Activated T-cell treated with anti-CD3 and anti-CD28 coated beads, Interleukin-2, amount 50 U/mL, for 72 hours (primary cell): ENCODE data around the gene TTN. TPM values are rescaled to one million over a fixed set of nuclear protein-coding genes. Genes with fewer than 3 reads are reported as not detected.

Experiments
- ATAC-seq, 2 donors: fragments of 150-1000 bp; cut with Tn5 transposase; replicated peaks in 1 of 2; 2 replicates each; pipeline ENCODE4 v1.10.0; 2021; ENCODE audit warnings: moderate library complexity in 2 of 2, mild to moderate bottlenecking in 1 of 2
- DNase-seq, 2 donors: peaks; one replicate each; pipeline ENCODE4 v3.0.0; 2021 to 2022; ENCODE audit warnings: mixed read lengths in 1 of 2
- H3K27ac Mint-ChIP-seq: one replicate; pipeline ENCODE4 v1.8.0; 2022; ENCODE audit warnings: mild to moderate bottlenecking, moderate library complexity, mixed read lengths
- H3K27me3 Mint-ChIP-seq: one replicate; pipeline ENCODE4 v1.8.0; 2022; ENCODE audit warnings: low read depth, mixed read lengths
- H3K36me3 Mint-ChIP-seq, 2 donors: one replicate each; pipeline ENCODE4 v1.8.0; 2022; ENCODE audit warnings: mixed read lengths in 2 of 2, mild to moderate bottlenecking in 1 of 2; ENCODE audit not compliant: insufficient read depth in 2 of 2
- H3K4me1 Mint-ChIP-seq: one replicate; pipeline ENCODE4 v1.8.0; 2022; ENCODE audit warnings: low read depth, mixed read lengths
- H3K4me3 Mint-ChIP-seq, 2 donors: one replicate each; pipeline ENCODE4 v1.8.0; 2022; ENCODE audit warnings: mild to moderate bottlenecking in 2 of 2, mixed read lengths in 2 of 2, moderate library complexity in 2 of 2
- H3K9me3 Mint-ChIP-seq, 2 donors: one replicate each; pipeline ENCODE4 v1.8.0; 2022; ENCODE audit warnings: mixed read lengths in 2 of 2
- total RNA-seq, 2 donors: library from RNA; stranded (reverse); gene quantifications; one replicate each; pipeline ENCODE4 v1.2.3, GENCODE V29; 2022

TTN gene
- total RNA-seq, 2 donors from 2014 or later: 6.6 to 6.9 TPM

DNA sequence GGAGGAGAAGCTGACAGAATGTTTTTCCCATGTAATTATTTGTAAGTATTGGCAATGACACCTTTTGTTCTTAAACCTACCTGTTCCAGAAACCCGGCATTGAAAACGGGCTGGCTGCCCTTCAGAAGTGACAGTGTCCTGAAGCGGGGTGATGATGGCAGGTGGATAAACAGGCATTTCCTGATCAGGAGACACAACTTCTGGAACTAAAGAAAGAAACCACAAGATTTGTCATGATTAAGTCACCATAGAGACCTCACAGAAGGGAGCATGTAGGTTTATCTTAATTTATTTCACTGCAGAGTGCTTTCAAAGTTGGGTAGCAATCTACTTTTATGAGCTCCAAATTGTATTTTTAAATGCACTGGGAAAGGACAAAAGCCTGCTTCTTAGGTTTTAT lies 43.1 kb downstream of the TTN start:
- no peak for DNase-seq
- H3K27me3 Mint-ChIP-seq: no peaks in the 10 kb centered on the region
- ATAC-seq: no peak
- H3K36me3 Mint-ChIP-seq: peaks cover 0 to 2% of the 10 kb centered on the region in 2 donors
- H3K9me3 Mint-ChIP-seq: no peaks in the 10 kb centered on the region
- peaks cover 11% of the 10 kb centered on the region for H3K4me1 Mint-ChIP-seq
- H3K4me3 Mint-ChIP-seq: no peak overlapping the region
- no peak overlapping the region for H3K27ac Mint-ChIP-seq

DNA sequence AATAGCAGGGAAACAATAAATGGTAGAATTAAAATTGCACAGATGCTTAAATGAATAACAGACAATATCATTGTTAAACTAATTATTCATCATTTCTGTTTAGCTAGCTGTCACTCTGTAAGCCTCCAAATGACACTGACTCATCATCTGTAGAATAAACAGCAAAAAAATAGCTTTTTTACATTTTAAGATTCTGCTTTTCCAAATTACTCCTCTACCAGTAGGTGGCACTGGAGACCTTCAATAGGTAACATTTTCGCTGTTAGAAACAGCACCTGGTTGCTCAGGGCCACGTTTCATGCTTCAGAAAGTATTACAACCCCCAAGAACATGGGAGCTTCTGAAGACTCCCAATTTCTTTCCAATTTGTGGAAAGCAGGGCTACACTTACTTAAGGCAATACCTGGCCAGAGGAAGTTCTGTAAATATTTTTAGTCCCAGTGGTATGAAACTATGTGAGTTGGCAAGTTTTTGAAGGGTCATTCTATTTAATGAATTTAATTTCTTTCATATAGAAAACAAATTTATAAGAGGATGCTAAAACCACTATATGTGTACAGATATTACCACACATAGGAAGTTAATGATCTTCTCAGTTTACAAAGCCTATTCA lies 45.4 kb downstream of the TTN start:
- Mint-ChIP-seq H3K4me3 (no peak overlapping the region), H3K27ac (no peak overlapping the region), H3K9me3 (no peaks in the 10 kb centered on the region), H3K36me3 (no peaks in the 10 kb centered on the region), H3K4me1 (peaks cover 11% of the 10 kb centered on the region), H3K27me3 (no peaks in the 10 kb centered on the region)
- peak; percentile 63 for ATAC-seq
- DNase-seq: peak; percentile 24 to 27

DNA sequence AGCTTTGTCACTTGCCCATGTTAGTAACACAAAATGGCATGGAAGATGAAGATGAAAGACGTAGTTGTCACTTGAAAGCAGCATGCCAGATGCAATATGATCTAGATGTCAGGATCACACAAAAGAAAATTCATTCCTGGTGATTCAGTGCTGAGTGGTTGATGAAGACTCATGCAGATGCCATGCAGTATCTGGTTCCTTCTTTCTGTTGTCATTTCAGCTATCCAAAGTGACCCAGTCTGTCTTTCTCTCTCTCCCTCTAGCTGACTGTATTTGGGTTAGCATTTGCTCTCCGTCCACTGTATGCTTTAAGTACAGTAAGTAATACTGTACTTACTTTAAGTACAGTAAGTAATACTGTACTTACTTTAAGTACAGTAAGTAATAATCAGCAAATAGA lies 50.4 kb downstream of the TTN start:
- Mint-ChIP-seq H3K4me3 (no peak overlapping the region), H3K36me3 (no peaks in the 10 kb centered on the region), H3K27ac (no peak overlapping the region), H3K4me1 (peaks cover 5% of the 10 kb centered on the region), H3K9me3 (no peaks in the 10 kb centered on the region), H3K27me3 (no peaks in the 10 kb centered on the region)
- ATAC-seq (no peak), DNase-seq (no peak)

DNA sequence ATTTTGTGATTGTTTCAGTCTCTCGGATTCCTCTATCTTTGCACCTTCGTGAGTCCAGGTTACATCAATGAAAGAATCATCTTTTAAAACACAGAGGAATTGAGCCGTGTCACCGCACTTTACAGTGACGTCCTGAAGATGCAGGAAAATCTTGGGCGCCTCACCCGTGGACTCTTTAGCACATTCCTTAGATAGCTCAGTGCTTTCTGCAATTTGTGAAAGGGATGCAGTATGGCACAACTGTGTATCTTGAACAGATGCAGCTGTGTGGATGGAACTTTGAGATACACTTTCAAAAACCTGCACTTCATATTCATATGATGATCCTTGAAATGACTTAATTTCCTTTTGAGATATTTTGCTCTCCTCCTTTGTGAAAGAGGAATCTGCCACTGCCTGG lies 50.9 kb downstream of the TTN start:
- Mint-ChIP-seq H3K27me3 (no peaks in the 10 kb centered on the region), H3K4me1 (peaks cover 5% of the 10 kb centered on the region), H3K27ac (no peak overlapping the region), H3K36me3 (peaks cover 0 to under 1% of the 10 kb centered on the region in 2 donors), H3K4me3 (no peak overlapping the region), H3K9me3 (no peaks in the 10 kb centered on the region)
- ATAC-seq (no peak), DNase-seq (no peak)

DNA sequence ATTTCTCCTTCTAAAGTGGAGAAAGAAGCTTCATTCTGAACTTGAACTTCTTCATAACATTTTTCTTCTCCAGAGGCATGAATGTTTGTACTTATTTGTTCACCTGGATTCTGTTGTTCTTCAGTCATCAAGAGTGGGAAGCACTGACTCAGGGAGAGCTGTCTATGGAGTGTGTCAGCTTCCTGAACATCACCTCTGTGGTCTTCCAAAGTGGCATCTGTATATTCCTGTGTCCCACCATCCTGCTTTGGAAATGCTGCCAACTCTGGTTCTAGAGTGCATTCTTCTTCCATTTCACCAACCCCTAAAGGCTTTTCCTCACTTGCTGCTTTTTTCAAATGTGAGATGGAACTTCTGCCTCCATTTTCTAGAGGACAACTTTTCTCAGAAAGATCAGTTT lies 59.5 kb downstream of the TTN start:
- Mint-ChIP-seq H3K9me3 (no peaks in the 10 kb centered on the region), H3K4me1 (no peaks in the 10 kb centered on the region), H3K4me3 (no peak overlapping the region), H3K27me3 (no peaks in the 10 kb centered on the region), H3K36me3 (peaks cover 0 to 5% of the 10 kb centered on the region in 2 donors), H3K27ac (no peak overlapping the region)
- DNase-seq: no peak
- no peak for ATAC-seq

DNA sequence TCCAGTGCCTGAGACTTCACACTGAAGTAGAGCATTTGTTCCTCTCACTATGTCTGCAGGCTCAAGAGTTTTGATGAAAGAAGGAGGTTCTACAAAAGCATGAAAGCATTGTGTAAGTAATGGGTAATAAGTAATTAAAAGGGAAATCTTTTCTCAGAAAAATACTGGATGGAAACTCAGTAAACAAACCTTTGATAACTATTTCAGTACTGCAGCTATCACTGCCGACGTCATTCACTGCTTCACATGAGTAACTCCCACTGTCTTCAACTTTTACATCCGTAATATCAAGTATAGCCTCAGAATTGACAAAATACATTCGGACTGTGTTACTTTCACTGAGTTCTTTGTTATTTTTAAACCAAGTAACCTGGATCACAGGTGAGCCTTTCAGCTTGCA lies 72.7 kb downstream of the TTN start:
- no peaks in the 10 kb centered on the region for H3K27me3 Mint-ChIP-seq

DNA sequence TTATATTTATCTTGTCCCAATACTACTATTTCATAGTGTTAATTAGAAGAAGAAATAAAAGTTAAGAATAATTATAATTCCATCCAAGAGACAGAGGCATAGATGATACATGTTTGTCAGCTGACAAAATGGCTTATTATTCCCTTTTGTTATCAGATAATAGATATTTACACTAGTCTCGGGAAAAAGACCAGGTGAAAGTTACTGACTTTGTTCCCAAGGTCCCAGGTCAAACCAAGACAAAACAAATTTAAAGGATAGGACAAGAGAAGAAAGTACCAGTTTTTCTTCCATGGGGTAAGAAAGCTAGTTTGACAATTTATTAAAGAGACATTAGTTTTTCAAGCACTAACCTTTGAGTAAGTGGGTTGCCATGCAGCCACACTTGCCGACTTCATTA lies 73.2 kb downstream of the TTN start:
- DNase-seq (no peak), ATAC-seq (no peak)
- H3K36me3 Mint-ChIP-seq: no peaks in the 10 kb centered on the region
- no peak overlapping the region for H3K4me3 Mint-ChIP-seq
- H3K4me1 Mint-ChIP-seq: no peaks in the 10 kb centered on the region
- H3K9me3 Mint-ChIP-seq: no peaks in the 10 kb centered on the region
- no peak overlapping the region for H3K27ac Mint-ChIP-seq
- H3K27me3 Mint-ChIP-seq: no peaks in the 10 kb centered on the region

More for the DNA sequence above, 72.7 kb downstream of the TTN start:
- ATAC-seq (no peak), DNase-seq (no peak)
- Mint-ChIP-seq H3K36me3 (no peaks in the 10 kb centered on the region), H3K9me3 (no peaks in the 10 kb centered on the region), H3K4me3 (no peak overlapping the region), H3K27ac (no peak overlapping the region), H3K4me1 (no peaks in the 10 kb centered on the region)

DNA sequence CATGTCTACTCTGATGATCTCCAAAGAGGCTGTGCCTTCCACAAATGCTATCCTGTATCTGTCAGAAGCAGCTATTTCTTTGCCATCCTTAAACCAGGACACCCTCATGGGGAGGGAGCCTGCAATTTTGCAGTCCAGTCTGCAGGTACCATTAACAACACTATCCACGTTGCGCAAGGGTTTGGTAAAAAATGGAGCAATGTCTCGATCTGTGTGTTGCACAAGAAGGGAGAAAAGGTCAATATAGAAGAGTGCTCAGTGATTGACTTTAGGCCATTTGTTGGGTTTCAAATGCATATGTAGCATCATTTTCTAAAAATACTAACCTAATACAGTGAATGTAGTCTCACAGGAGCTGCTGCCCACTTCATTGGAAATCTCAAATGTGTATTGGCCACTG lies 74.3 kb downstream of the TTN start:
- ATAC-seq (no peak), DNase-seq (no peak)
- no peaks in the 10 kb centered on the region for H3K36me3 Mint-ChIP-seq
- H3K27ac Mint-ChIP-seq: no peak overlapping the region
- no peaks in the 10 kb centered on the region for H3K4me1 Mint-ChIP-seq
- no peaks in the 10 kb centered on the region for H3K27me3 Mint-ChIP-seq
- no peak overlapping the region for H3K4me3 Mint-ChIP-seq
- no peaks in the 10 kb centered on the region for H3K9me3 Mint-ChIP-seq

DNA sequence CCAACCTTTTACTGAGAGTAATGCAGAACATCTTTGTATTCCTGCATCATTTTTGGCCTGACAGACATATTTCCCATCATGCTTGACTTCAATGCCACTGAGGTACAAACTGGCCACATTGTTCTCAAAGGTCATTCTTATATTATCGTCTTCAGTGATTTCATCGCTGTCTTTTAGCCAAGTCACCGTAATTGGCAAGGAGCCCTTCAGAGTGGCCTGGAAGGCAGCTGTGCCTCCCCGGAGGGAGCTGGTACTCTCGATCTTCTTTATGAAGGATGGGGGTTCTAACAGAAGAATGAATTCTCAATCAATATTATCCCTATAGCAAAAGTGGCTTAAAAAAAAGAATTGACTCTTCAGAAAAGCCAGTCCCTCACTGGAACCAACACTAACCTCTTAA lies 75.9 kb downstream of the TTN start:
- DNase-seq: no peak
- H3K27ac Mint-ChIP-seq: no peak overlapping the region
- no peak overlapping the region for H3K4me3 Mint-ChIP-seq
- H3K36me3 Mint-ChIP-seq: no peaks in the 10 kb centered on the region
- no peak for ATAC-seq
- H3K9me3 Mint-ChIP-seq: no peaks in the 10 kb centered on the region
- no peaks in the 10 kb centered on the region for H3K4me1 Mint-ChIP-seq
- H3K27me3 Mint-ChIP-seq: no peaks in the 10 kb centered on the region

DNA sequence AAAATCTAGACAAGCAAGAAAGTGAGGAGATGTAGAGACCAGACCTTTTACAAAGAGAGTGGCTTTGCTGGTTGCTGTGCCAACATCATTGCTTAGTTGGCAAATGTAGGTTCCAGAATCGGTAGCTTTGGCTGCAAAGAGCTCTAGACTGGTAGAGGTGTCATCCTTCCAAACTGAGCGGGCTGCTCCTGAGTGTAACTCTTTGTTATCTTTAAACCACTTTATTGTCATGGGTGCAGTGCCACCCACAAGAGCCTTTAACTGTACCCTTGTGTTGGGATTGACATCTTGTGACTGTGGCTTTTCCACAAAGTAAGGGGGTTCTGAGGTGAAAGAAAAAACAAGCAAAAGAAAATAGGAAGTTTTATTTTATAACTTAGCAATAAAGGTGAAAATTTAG lies 77.2 kb downstream of the TTN start:
- Mint-ChIP-seq H3K27me3 (no peaks in the 10 kb centered on the region), H3K27ac (no peak overlapping the region), H3K4me1 (no peaks in the 10 kb centered on the region), H3K9me3 (no peaks in the 10 kb centered on the region), H3K36me3 (no peaks in the 10 kb centered on the region), H3K4me3 (no peak overlapping the region)
- no peak for ATAC-seq
- DNase-seq: no peak

DNA sequence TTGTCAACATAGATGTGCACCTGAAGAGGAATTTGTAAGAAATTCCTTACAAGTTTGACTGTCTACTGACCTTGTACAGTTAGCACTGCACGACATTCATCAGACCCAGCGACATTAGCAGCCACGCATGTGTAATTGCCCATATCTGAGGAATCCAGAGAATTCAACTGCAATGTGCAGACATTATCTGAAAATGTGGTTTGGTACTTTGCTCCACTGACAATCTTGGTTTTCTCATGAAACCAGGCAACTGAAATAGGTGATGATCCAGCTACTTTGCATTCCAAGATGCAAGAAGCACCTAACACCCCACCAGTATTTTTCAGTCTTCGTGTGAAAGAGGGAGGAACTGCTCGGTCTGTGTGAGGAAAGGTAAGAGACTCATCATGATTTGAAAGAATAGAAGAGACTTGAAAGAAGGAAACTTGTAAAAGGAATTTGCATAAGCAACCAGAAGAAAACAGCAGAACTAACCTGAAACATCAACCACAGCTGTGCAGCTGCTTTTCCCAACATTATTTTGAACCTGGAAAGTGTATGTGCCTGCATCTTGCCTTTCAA lies 83.4 kb downstream of the TTN start:
- Mint-ChIP-seq H3K4me1 (no peaks in the 10 kb centered on the region), H3K27me3 (no peaks in the 10 kb centered on the region), H3K27ac (no peak overlapping the region), H3K4me3 (no peak overlapping the region), H3K9me3 (no peaks in the 10 kb centered on the region), H3K36me3 (no peaks in the 10 kb centered on the region)
- DNase-seq: no peak
- no peak for ATAC-seq

DNA sequence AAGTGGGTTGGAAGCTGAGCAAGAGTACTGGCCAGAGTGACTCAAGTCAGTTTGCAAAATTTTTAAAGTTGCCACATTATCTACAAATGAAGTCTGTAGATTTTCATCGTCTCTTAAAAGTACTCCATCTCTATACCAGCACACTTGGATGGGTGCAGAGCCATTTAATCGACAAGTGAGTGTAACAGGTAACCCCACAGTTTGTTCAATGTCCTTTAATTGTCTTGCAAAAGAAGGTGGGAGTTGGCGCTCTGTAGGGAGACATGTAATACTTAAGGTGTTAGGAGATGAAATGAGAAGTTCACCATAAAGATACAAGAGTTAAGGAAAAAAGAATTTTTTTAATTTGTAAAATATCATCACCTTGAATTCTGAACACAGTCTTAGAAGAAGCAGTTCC lies 84.9 kb downstream of the TTN start:
- H3K27me3 Mint-ChIP-seq: no peaks in the 10 kb centered on the region
- H3K4me1 Mint-ChIP-seq: no peaks in the 10 kb centered on the region
- no peaks in the 10 kb centered on the region for H3K9me3 Mint-ChIP-seq
- no peak overlapping the region for H3K4me3 Mint-ChIP-seq
- no peaks in the 10 kb centered on the region for H3K36me3 Mint-ChIP-seq
- no peak for DNase-seq
- ATAC-seq: no peak
- no peak overlapping the region for H3K27ac Mint-ChIP-seq

DNA sequence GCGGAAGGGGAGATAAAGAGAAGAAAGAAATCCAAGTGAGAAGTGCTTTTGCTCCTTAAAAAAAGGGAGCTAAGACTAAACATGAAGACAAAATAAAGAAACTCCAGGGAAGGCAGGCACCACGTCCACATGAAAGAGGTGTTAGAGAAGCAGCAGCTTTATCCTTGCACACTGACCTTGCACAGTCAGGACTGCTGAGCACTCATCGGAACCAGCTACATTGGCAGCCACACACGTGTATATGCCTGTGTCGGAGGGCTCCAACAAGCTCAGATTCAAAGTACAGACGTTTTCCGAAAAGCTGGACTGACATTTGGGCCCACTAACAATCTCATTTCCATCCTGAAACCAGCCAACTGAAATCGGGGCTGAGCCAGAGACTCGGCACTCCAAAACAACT lies 88.2 kb downstream of the TTN start:
- Mint-ChIP-seq H3K4me3 (no peak overlapping the region), H3K36me3 (no peaks in the 10 kb centered on the region), H3K27me3 (no peaks in the 10 kb centered on the region), H3K9me3 (no peaks in the 10 kb centered on the region), H3K4me1 (no peaks in the 10 kb centered on the region), H3K27ac (no peak overlapping the region)
- DNase-seq: no peak
- no peak for ATAC-seq

DNA sequence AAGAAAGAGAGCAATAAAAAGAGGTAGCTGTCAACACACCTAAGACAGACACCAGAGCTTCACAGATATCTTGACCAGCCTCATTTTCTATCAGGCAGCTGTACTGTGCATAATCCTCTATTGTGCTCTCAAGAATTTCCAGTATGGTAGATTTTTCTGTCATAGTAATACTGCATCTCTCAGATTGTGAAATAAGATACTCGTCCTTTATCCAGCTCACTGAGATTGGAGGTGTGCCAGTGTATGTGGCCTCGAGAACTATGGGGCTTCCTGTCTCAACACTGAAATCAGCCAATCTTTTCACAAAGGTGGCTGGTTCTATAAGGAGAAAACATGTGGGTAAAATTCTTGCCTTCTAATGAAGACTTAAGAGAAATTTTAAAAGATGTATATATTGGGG lies 88.9 kb downstream of the TTN start:
- Mint-ChIP-seq H3K4me1 (no peaks in the 10 kb centered on the region), H3K27me3 (no peaks in the 10 kb centered on the region), H3K27ac (no peak overlapping the region), H3K9me3 (no peaks in the 10 kb centered on the region), H3K36me3 (no peaks in the 10 kb centered on the region), H3K4me3 (no peak overlapping the region)
- ATAC-seq: no peak
- no peak for DNase-seq
